ENCODE results near the gene CRTAC1.

The CRTAC1 gene

DNA sequence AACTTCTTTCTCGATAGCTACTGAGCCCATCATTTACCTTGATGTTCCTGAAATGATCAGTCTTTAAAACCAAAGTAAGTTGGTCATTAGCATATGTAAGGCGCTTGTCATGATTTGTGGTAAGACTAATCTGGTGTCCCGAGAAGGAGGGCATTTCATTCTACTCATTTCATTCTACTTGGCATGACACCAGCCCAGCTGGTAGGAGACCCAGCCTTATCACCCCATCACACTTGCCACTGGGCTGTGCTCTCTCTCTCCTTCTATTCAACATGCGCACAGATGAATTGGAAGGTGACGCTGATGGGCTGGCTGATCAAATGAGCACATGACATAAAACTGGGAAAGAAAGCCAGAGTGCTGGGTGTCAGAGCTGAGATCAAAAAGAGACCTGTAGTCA, 65.7 kb downstream of the CRTAC1 start:
- DNase-seq: no peak

DNA sequence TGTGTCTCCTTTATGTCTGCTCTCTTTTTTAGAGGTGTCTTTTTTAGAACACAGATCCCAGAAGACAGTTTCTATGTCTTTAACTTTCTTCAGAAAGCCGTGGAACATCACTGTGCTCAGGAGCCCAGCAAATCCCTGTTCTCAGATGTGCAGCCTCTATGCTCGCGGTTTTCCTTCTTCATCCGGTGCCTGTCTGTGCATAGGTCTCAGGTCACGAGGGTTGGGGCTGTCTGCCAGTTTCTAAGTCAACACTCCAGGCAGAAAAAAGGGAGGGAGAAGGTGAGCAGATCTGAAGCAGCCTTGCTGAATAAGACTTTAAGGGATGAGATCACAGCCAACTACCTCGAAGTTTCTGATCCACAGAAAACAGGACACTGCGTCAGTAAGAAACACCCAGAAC, 68.5 kb downstream of the CRTAC1 start:
- no peak for DNase-seq

DNA sequence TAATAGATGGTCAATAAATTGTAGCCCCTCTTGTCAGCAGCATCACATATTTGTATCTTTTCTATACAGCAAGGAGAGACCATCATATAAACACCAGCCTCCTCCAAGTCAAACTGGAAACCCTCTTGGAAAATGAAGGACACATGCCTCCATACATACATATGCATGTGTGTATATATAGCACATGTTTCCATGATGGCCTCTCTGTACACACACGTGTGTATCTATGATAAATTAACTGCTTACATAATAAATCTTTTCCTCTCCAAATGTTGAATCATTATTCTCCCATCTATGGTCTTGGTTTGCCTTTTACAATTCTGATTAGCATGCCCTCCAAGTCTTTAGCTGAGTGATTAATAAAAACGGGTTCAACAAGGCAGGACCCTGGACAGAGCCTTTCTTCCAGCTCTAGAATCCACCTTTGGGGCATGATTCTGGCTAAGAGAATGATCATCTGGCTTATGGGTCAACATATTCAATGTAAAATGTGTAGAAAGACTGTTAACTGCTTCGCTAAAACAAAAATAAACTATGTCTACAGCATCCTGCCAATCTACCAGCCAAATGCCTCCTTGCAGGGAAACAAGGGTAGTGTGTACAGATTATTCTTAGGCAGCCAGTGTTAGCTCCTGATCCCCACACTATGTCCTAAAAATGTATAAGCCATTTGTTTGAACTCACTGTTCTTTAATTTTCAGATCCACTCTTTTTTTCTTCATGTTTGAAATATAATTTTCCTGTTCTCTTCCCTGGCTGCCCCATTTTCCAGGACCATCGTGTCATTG, 70.0 kb downstream of the CRTAC1 start:
- DNase-seq: no peak

DNA sequence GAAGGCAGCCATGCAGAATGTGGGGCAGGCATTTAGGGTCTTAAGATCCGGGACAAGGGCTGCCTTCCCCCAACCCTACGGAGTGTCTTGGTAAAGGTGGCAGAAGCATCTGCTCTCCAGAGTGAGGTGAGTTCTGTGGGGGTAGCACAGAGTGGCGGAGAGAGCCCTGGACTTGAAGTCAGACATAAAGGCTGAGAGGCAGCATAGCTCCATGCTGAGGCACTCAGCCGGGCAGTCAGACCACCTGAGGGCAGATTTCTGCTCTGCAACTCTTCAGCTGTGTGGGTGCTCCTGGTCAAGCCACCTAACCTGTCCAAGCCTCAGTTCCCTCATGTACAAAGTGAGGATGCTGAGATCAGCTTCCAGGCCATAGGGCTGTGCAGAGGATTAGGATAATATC, 81.0 kb downstream of the CRTAC1 start:
- no peak for DNase-seq

DNA sequence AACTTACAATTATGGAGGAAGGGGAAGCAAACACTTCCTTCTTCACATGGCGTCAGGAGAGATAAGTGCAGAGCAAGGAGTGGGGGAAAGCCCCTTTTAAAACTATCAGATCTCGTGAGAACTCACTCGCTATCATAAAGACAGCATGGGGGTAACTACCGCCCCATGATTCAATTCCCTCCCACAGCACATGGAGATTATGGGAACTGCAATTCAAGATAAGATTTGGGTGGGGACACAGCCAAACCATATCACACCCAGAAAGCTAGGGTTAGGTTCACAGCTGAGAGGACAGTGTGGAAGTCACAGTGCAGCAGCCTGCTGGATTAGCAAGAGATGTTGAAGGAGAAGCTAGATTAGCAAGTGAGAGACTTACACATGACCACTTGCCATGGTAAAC, 81.6 kb downstream of the CRTAC1 start:
- DNase-seq: no peak

DNA sequence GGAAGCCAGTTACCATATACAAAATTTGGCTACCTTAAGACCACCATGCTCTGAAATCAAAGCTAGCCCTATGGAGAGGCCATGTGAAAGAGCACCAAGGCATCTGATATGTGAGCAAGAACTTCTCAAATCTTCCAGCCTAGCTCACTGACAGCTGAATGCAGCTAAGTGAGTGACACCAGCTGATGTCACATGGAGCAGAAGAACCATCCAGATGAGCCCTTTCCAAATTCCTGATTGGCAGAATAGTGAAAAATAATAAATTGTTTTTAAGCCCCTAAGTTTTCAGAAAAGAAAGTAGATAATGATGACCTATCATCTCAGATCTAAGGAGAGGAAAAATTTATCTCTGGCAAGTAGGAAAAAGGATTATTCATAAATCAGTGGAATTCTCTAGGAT, 85.6 kb downstream of the CRTAC1 start:
- no peak for DNase-seq

DNA sequence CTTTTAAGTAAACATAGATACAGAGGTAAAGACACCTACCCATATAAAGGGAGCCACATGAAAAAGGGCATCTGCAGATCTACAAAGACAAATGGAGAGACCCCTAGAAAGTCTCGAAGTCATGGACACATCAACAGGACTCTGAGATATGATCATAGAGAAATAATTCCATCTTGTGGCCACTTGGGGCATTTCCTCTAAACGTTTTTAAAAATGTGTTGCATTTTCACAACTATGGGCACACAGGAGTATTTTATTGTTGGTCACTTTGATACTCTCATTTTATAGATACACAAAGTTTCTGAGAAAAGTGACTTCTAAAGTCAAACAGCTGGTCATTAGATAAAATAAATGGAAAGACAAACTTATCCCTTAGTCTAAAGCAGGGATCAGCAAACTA, 87.1 kb downstream of the CRTAC1 start:
- no peak for DNase-seq

DNA sequence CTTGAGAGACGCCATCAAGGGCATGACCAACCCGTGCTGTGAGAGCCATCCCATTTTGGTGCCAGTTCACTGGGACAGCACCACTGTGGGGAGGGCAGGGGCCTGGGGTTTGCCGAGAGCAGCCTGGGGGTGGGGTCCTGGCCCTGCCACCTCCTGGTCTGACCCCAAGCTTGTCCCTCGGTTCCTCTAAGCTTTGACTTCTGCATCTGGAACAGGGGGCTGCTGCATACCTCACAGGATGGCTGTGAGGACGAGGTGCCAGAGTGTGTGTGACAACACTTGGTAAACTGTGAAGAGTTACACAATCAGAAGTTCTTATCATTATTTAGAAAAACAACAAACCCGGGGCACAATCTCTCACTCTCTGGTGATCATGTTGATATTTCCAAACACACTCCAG, 89.9 kb downstream of the CRTAC1 start:
- DNase-seq: no peak

DNA sequence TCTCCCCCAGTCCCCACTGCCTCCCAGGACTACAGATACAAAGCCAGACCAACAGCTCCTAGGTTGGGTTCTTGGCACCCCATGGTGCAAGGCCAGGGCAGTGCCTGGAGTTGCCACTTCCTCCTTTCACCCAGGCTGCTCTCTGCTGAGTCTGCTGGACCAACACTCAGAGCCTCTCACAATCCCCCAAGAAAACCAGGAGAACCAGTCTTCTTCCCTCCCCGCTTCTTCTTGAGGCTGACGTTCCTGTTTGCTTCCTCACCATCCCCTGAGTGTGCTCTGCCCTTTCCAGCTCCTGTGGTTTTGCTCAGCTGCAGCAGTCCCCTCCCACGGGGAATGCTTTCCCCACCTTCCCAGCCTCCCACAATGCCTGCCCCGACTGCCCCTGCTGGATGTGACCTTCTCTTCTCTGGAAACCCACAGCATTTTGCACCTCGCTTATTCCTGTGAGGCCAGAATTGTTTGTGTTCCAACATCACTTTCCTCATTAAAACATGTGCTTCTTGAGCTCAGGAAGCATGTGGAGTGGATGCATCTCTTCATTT, 90.9 kb downstream of the CRTAC1 start:
- no peak for DNase-seq

DNA sequence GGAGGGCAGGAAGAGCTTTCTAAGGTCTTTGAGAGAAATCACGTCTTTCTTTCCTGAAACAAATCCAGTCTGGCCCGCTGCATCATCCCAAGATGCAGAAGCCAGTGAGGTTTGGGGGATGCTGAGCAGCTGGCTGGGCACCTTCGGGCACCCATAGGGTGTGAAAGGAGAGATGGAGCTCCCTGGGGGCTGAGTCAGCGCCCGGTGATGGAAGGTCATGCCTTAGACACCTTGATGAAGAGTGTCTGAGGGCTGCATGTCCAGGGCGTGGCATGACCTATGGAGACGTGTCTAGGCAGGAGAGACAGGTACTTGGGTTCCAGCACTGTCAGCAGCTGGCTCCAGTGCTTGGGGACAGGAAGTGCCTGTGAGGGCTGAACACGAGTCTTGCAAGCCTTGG, 92.5 kb downstream of the CRTAC1 start:
- no peak for DNase-seq

DNA sequence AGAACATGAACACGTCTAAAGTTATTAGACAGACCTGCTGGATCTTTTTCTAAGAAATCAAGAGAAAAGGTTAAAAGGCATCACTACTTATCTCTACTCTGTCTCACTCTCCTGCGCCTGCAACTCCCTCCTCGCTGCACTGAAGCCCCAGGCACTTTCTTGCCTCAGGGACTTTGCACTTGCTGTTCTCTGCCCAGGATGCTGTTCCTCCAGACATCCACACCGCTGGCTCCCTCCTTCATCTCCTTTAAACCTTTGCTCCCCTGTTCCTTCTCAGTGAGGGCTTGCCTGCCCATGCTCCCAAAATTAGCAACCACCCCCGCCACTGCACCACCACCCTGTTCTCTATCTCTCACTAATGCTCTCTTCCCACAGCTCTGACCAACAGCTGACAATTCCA, 93.4 kb downstream of the CRTAC1 start:
- DNase-seq: no peak

DNA sequence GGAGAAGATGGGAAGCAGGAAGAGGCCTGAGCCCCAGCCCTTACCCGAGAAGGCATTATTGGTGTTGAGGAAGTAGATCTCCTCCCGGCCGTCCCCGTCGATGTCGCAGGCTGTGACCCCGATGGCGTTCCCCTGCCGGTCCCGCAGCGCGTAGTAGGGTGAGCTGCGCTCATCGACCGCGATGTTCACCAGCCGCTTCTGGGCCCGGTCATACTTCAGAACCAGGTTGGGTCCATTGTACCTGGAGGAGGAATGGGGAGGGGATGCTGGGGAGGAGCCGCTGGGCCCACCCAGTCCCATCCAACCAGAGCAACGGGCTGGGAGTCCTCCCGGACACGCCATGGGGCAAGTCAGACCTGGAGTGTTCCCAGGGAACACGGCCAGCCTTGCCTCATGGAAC, 94.3 kb downstream of the CRTAC1 start:
- DNase-seq: no peak

DNA sequence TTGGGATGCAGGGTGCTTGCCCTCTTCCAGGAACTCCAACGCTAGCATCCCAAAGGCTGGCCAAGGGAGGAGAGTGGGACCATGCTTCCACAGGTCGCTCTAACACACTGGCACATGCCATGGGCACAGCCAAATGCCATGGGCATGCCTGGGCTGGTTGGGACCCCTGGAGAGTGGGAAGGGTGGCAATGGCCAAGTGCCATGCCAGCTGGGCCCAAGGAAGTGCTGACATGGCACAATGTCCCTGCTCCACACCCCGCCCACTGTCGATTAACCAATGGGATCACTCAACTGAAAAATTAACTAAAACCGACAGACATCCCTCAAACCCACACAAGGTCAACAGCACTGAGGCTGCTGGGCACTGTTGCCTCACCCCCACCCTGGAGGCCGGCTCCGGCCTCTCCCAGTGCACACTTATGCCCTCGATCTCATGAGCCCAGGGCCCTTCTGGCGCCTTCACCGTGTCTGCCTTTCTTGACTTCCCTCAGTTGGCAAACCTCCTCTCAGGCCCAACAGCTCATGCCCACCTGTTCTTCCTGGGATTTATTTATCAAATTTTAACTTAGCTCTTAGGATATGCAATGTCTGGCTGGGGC, 97.4 kb downstream of the CRTAC1 start:
- DNase-seq: no peak

DNA sequence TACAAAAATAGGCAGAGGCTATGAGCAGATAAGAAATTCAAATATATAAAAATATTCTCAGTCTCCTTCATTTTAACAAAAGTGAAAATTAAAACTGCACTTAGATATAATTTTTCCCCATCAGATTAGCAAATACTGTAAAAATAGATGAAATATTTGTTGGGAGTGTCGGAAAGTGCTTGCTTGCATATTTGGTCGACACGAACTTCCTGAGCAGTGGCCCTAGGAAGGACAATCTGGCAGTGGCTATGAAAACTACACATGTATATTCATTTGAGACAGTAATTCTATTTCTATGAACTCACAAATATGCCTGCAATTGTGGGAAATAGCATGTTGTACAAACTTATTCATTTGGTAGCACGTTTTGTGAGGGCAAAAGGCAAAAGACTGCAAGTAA, 99.4 kb downstream of the CRTAC1 start:
- DNase-seq: no peak

DNA sequence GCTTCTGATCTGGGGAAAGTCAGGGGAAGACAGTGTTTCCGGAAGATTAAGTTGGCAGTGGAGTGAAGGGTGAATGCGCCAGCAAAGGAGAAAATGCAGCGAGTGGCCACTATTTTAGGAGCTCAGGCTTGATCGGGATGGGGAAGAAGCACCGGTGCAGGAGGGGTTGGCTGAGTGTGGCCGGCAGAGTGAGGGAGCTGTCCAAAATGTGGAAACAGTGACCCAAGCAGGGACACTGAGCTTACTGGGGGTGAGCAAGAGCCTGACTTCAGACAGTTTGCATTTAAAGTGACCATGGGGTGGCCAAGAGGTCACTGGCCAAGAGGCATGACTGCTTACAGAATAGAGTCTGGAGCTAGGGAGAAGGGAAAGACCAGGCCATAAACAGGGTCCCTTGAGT, 101.5 kb downstream of the CRTAC1 start:
- no peak for DNase-seq

DNA sequence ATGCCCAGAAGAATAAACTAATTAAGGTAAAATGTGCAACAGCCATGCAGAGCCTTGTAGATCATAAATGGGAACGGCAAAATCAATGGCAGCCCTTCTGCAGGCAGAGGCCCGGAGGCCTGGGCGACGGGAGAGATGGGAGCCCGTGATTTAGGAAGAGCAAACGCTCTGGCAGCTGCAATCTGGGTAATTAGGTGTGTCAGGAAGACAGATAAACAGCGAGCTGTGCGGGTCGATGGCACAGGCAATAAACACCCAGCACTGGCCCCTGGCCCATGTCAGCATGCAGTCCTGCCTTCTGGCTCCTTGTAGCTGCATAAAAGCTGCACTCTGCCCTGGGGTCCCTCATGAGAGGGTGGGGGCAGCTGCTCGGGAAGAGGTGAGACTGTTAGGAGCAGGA, 102.8 kb downstream of the CRTAC1 start:
- no peak for DNase-seq

DNA sequence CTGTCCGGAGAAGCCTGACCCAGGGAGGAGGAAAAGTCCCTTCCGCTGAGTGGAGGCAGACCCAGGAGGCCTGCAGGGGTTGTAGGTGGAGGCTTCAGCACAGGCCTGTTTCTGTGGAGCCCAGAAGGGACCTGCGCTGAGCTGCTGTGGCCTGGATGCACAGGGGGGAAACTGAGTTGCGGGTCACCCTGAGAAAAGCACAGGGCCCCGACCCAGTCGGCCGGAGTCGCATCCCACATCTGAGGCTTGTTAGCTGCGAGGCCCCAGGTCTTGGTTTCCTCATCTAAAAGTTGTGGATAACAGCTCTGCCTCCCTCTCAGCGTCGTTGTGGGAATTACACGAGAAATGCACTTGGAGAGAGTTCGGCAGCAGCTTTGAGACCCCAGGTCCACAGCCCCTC, 104.4 kb downstream of the CRTAC1 start:
- no peak for DNase-seq

DNA sequence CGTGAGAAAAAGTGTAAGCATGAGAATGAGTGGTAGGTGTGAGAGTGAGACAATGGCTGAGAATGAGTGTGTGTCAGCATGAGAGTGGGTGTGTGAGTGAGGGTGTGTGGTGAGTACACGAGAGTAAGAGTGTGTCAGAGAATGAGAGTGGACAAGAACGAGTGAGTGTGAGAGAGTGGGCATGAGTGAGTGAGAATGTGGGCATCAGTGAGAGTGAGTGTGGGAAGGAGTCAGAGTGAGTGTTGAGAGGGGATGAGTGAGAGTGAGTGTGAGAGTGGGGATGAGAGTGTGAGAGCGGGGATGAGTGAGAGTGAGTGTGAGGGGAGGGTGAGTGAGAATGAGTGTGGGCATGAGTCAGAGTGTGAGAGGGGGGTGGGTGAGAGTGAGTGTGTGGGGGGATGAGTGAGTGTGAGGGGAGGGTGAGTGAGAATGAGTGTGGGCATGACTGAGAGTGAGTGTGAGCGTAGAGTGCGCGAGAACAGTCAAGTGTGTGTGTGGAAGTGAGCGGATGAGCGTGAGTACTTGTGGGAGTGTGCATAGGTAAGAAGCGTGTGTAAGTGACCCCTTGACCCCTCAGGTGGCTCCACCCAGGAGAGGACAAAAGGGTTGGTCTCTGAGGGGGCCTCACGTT, 105.0 kb downstream of the CRTAC1 start:
- no peak for DNase-seq

DNA sequence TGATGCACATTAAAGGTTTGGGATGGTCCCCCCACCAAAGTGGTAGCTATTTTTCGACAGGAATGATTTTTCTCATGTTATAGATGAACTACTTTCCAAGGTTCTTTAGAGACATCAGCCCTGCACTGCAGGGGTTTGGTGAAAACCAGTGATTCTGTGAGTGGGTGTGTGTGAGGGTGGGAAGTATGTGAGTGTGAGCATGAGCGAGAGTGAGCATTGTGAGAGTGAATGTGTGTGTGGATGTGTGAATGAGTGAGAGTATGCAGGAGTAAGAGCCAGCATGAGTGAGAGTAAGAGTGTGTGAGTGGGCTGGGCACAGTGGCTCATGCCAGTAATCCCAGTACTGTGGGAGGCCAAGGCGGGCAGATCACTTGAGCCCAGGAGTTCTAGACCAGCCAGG, 105.7 kb downstream of the CRTAC1 start:
- DNase-seq: no peak

DNA sequence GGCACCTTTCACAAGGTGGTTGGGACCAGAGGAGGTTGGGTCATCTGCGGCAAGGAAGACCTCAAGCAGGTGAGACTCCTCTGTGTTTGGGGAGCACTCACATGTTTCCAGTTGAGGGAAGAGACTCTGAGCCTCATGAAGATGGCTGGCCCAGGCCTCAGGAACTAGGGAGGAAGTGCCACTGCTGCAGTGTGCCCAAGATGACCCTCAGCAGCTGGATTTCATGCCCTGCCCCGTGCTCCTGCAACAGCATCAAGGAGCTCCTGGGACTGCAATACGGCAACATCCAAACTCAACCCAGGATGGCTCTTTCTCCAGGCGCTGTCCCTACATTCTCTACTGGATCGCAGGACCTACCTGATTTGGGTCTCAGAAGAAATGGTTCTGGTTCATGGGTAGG, 106.9 kb downstream of the CRTAC1 start:
- DNase-seq: no peak

DNA sequence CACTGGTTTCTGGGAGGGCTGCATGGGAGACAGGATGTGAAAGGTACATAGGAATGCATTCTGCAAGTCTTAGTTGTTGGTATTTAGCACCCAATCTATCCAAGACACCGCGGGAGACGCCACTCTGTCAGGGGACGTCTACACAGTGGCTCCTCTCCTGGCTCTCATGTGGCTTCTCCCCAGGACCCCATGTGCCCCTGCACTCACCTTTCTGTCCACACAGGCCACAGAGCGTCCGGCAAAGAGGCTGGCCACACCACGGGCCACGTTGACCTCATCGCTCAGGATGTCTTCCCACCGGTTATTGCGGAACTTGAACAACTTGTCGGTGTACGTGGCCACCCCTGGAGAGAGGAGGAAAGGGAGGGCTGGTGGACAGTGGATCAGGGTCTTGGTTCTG, 107.4 kb downstream of the CRTAC1 start:
- DNase-seq: no peak

DNA sequence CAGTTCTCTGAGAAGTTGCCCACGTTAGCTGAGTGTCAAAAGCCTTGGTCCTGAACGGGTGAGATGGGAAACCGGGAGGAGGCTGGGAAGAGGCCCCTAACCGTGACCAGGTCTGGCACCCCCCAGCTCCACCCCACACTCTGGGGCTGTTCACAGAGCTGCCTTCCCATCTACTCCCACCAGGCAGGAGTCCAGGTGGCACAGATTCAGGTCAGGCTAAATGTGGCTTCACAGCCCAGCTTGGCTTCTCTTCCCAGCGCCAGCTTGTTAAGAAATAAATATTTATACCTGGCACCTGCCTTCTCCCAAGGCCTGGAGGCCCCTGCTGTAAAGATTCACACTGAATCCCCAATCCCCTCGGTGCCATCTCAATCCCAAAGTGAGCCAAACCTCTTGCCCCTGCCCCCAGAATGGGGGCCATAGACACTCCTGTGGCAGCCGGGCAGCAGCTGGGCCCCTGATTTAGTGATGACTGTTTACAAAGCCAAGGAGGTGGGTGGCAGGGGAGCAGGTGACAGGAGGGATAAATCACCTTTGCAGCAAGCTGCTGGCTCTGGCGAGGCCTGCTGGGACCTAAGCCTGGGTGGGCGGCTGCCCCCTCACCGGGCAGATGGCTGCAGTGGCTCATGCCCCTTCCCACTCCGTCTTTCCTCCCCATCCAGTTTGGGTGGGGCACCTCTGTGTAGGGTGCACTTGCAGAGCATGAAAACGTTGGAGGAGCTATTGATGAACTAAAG, 108.2 kb downstream of the CRTAC1 start:
- DNase-seq: no peak

DNA sequence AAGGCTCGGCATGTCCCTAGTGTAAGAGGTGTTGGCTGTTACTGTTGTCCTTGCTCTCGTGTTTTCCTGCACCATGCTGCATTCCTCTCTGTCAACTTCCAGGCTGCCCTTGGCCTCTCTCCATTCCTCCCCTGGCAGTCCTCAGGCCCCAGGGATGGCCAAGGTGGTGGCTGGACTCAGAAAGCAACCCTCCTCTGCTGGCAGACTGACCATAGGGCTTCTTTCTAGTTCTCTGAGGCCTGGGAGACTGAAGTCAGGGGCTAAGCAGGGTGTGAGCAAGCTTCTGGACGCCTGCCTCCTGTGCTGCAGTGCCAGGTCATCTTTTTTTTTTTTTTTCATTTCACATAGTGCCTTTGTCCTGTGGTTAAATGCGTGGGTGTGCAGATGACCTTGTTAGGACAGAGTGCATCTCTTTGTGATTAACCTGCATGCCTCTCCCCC, 108.8 kb downstream of the CRTAC1 start:
- no peak for DNase-seq

DNA sequence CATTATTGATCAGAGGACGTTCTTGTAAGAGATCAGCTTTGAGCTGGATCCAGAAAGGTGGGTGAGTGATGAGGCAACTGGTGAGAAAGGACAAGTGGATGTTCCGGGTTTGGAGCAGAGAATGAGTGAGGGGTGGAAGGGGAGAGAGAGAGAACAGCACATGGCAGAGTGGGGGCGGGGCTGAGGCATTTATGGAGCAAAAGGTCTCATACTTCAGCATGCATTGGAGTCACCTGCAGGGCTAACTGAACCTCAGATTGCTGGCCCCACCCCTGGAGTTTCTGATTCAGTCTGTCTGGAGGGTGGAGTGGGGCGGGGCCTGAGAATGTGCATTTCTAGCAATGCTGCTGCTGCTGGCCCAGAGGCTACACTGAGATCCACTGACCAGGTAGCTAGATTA, 109.6 kb downstream of the CRTAC1 start:
- no peak for DNase-seq

Data from bone marrow (tissue), 2 donors.